ENCODE measurements around the gene SLA2.

GRCh38 chr20:36686944-36687343, 40.9 kb upstream of the SLA2 start:
- TF ChIP-seq CTCF (IDR thresholded peaks at IDR 0.05) (no peak), POLR2A (IDR thresholded peaks at IDR 0.05) (no peak)
